Measurements from ENCODE around the gene TPCN1. TPM values are rescaled to one million over a fixed set of nuclear protein-coding genes. Genes with fewer than 3 reads are reported as not detected.

The TPCN1 gene
- polyA plus RNA-seq, 1 of the 3 experiments (the other 2 are of a cell fraction): 15.7 TPM

DNA sequence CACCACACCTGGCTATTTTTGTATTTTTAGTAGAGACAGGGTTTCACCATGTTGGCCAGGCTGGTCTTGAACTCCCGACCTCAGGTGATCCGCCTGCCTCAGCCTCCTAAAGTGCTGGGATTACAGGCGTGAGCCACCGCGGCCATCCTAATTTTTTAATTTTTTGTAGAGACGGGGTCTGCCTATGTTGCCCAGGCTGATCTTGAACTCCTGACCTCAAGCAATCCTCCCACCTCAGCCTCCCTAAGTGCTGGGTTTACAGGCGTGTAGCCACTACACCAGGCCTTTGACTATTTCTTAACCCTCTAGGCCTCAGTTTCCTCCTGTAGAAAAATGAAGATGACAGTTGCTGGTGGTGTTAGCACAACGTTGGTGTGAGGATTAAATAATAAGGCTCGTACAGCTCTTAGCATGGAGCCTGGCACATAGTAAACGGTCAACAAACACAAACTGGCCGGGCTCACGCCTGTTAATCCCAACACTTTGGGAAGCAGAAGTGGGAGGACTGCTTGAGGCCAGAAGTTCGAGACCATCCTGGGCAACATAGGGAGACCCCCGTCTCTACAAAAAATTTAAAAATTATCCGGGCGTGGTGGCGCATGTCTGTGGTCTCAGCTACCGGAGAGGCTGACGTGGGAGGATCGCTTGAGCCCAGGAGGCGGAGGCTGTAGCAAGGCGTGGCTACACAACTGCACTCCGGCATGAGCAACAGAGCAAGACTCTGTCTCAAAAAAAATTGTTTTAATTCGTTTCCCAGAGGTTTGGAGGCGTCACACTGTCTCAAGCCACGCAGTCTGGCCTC lies 37.0 kb upstream of the TPCN1 start:
- Histone ChIP-seq H3F3A (replicated peaks; ENCODE audit: insufficient read depth) (peaks cover 9% of the 10 kb centered on the region), H3K9me2 (no peaks in the 10 kb centered on the region), H4K20me1 (ENCODE audit: insufficient read depth) (peaks cover 6% of the 10 kb centered on the region), H3K27me3 (ENCODE audit: insufficient read depth) (no peaks in the 10 kb centered on the region), H3K27ac (ENCODE audit: low read depth in 2 of 2, low read length in 1 of 2) (peak overlapping the region; percentile 81 to 93; a peak in 3 of 4 replicates), H3K36me3 (replicated peaks in 1 of 2; ENCODE audit: control insufficient read depth in 1 of 2, insufficient read depth in 2 of 2, low read length in 1 of 2) (peaks cover 15 to 16% of the 10 kb centered on the region in 2 experiments), H3K4me1 (ENCODE audit: control insufficient read depth in 1 of 2, insufficient read depth in 2 of 2, low read depth in 1 of 2, low read length in 1 of 2) (peaks cover 5 to 10% of the 10 kb centered on the region in 2 experiments; a peak in 2 of 4 replicates), H2AFZ (ENCODE audit: low read depth) (peak overlapping the region; percentile 90), H3K4me3 (ENCODE audit: low read depth in 2 of 2, low read length in 1 of 2) (peak overlapping the region; percentile 76 to 92), H3K79me2 (ENCODE audit: insufficient read depth) (peaks cover 81% of the 10 kb centered on the region), H3K9ac (peak overlapping the region; percentile 99), H3K4me2 (peak overlapping the region; percentile 95), H3K9me3 (no peaks in the 10 kb centered on the region)
- DNase-seq: no peak
- CTCF ChIA-PET: interaction anchor here (0.8 to 3.5 kb wide), 3 partner anchors 10 to 342 kb away, joined by 3 to 12 read pairs (median 4); no protein-coding TSS in a partner anchor
- POLR2A ChIA-PET: no interaction called here
- 54% methylated on average over 16 of the region's 26 CpGs for WGBS (ENCODE audit: low lambda C conversion rate)
- no peak for TF ChIP-seq FOXJ3 (CRISPR knock-in tag; IDR thresholded peaks at IDR 0.05)
- TF ChIP-seq, protein P1, sequence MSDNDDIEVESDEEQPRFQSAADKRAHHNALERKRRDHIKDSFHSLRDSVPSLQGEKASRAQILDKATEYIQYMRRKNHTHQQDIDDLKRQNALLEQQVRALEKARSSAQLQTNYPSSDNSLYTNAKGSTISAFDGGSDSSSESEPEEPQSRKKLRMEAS (IDR thresholded peaks at IDR 0.05; ENCODE audit: low read depth): no peak
- TF ChIP-seq TAF1 (IDR thresholded peaks at IDR 0.05; ENCODE audit: borderline replicate concordance, low read depth, low read length): no peak
- no peak for TF ChIP-seq MEF2A (IDR thresholded peaks at IDR 0.05; ENCODE audit: borderline replicate concordance, low read depth)
- TF ChIP-seq SMC3 (IDR thresholded peaks at IDR 0.05; ENCODE audit: low read depth, low read length): no peak
- TF ChIP-seq, protein P2, sequence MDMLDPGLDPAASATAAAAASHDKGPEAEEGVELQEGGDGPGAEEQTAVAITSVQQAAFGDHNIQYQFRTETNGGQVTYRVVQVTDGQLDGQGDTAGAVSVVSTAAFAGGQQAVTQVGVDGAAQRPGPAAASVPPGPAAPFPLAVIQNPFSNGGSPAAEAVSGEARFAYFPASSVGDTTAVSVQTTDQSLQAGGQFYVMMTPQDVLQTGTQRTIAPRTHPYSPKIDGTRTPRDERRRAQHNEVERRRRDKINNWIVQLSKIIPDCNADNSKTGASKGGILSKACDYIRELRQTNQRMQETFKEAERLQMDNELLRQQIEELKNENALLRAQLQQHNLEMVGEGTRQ (IDR thresholded peaks at IDR 0.05; ENCODE audit: borderline replicate concordance, low read depth, low read length): no peak
- TF ChIP-seq, protein P3, sequence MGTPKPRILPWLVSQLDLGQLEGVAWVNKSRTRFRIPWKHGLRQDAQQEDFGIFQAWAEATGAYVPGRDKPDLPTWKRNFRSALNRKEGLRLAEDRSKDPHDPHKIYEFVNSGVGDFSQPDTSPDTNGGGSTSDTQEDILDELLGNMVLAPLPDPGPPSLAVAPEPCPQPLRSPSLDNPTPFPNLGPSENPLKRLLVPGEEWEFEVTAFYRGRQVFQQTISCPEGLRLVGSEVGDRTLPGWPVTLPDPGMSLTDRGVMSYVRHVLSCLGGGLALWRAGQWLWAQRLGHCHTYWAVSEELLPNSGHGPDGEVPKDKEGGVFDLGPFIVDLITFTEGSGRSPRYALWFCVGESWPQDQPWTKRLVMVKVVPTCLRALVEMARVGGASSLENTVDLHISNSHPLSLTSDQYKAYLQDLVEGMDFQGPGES (IDR thresholded peaks at IDR 0.05; ENCODE audit: low read depth, low read length): no peak
- no peak for TF ChIP-seq TCF12 (IDR thresholded peaks at IDR 0.05)
- no peak for TF ChIP-seq RXRA (IDR thresholded peaks at IDR 0.05; ENCODE audit: borderline replicate concordance, low read depth)
- no peak for TF ChIP-seq TEAD4 (IDR thresholded peaks at IDR 0.05; ENCODE audit: borderline replicate concordance, insufficient read depth)
- TF ChIP-seq YY1 (IDR thresholded peaks at IDR 0.05; ENCODE audit: low read depth): no peak

DNA sequence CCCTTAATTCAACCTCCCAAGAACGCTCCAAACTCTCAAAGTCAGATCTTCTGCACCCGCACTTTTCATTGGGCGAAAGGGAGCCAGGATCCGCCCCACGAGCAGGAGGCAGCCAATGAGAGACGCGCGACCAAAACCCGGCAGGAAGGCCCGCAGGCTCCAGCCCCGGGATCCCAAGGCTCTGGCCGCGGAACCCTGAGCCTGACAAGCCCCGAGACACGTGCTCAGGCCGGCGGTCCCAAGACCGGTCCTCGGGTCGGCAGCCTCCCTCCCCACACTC lies 36.4 kb upstream of the TPCN1 start:
- Histone ChIP-seq H3K9ac (peak overlapping the region; percentile 99), H3K4me3 (ENCODE audit: low read depth in 2 of 2, low read length in 1 of 2) (peak overlapping the region; percentile 76 to 92), H3K4me1 (ENCODE audit: control insufficient read depth in 1 of 2, insufficient read depth in 2 of 2, low read depth in 1 of 2, low read length in 1 of 2) (peaks cover 5 to 10% of the 10 kb centered on the region in 2 experiments; a peak in 2 of 4 replicates), H3F3A (replicated peaks; ENCODE audit: insufficient read depth) (peaks cover 9% of the 10 kb centered on the region), H3K9me2 (no peaks in the 10 kb centered on the region), H3K9me3 (no peaks in the 10 kb centered on the region), H2AFZ (ENCODE audit: low read depth) (peak overlapping the region; percentile 90), H4K20me1 (ENCODE audit: insufficient read depth) (peaks cover 6% of the 10 kb centered on the region), H3K27ac (ENCODE audit: low read depth in 2 of 2, low read length in 1 of 2) (peak overlapping the region; percentile 81 to 93), H3K27me3 (ENCODE audit: insufficient read depth) (no peaks in the 10 kb centered on the region), H3K79me2 (ENCODE audit: insufficient read depth) (peaks cover 81% of the 10 kb centered on the region), H3K4me2 (peak overlapping the region; percentile 95), H3K36me3 (replicated peaks in 1 of 2; ENCODE audit: control insufficient read depth in 1 of 2, insufficient read depth in 2 of 2, low read length in 1 of 2) (peaks cover 12 to 13% of the 10 kb centered on the region in 2 experiments)
- 5% methylated on average over 7 of the region's 20 CpGs for WGBS (ENCODE audit: low lambda C conversion rate)
- POLR2A ChIA-PET: interaction anchor here (0.6 to 1.4 kb wide), 3 partner anchors 23 to 141 kb away, joined by 3 to 4 read pairs (median 3); partner anchors contain the start of gene TPCN1
- peak; percentile 93 for DNase-seq
- TF ChIP-seq MXI1 (IDR thresholded peaks at IDR 0.05; ENCODE audit: low read depth, low read length) (peak; percentile 68), RCOR1 (IDR thresholded peaks at IDR 0.05; ENCODE audit: low read length) (no peak), FOXJ3 (CRISPR knock-in tag; IDR thresholded peaks at IDR 0.05) (no peak), GABPA (IDR thresholded peaks at IDR 0.05; ENCODE audit: low read depth) (peak; percentile 48; the same call in 1 of the 2 replicates), FOXM1 (IDR thresholded peaks at IDR 0.05; ENCODE audit: low read depth) (no peak), POLR2AphosphoS5 (IDR thresholded peaks at IDR 0.05; ENCODE audit: low read depth, low read length) (peak; percentile 57), CHD2 (IDR thresholded peaks at IDR 0.05; ENCODE audit: low read length, partially characterized antibody) (no peak), RXRA (IDR thresholded peaks at IDR 0.05; ENCODE audit: borderline replicate concordance, low read depth) (no peak)
- TF ChIP-seq, protein P2 (IDR thresholded peaks at IDR 0.05; ENCODE audit: borderline replicate concordance, low read depth, low read length): peak; percentile 54; the same call in 1 of the 2 replicates
- TF ChIP-seq, protein P3 (IDR thresholded peaks at IDR 0.05; ENCODE audit: low read depth, low read length): 0 out of 2 replicates have a peak, but pooled peaks have one; percentile 40
- TF ChIP-seq, protein P4, sequence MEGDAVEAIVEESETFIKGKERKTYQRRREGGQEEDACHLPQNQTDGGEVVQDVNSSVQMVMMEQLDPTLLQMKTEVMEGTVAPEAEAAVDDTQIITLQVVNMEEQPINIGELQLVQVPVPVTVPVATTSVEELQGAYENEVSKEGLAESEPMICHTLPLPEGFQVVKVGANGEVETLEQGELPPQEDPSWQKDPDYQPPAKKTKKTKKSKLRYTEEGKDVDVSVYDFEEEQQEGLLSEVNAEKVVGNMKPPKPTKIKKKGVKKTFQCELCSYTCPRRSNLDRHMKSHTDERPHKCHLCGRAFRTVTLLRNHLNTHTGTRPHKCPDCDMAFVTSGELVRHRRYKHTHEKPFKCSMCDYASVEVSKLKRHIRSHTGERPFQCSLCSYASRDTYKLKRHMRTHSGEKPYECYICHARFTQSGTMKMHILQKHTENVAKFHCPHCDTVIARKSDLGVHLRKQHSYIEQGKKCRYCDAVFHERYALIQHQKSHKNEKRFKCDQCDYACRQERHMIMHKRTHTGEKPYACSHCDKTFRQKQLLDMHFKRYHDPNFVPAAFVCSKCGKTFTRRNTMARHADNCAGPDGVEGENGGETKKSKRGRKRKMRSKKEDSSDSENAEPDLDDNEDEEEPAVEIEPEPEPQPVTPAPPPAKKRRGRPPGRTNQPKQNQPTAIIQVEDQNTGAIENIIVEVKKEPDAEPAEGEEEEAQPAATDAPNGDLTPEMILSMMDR (IDR thresholded peaks at IDR 0.05): no peak
- TF ChIP-seq, protein P1 (IDR thresholded peaks at IDR 0.05; ENCODE audit: low read depth): peak; percentile 87
- CTCF ChIA-PET: interaction anchor here (0.8 to 3.5 kb wide), 3 partner anchors 11 to 343 kb away, joined by 3 to 12 read pairs (median 4); no protein-coding TSS in a partner anchor
